Ascending aorta (tissue), 2 donors: ENCODE results near the gene KRTAP4-4. TPM values are rescaled to one million over a fixed set of nuclear protein-coding genes. Genes with fewer than 3 reads are reported as not detected.
"Not testable (repeated sequence)": the region's sequence is repeated elsewhere in the genome, so short reads cannot be mapped to it uniquely, and the experiment has no call there.

Source experiments
- DNase-seq, 2 donors: peaks; one replicate each; pipeline ENCODE4 v3.0.0-alpha.2; 2019; ENCODE audit warnings: low spot score in 2 of 2
- H3K27ac ChIP-seq, 2 donors: fragments of 200-600 bp; sonication (generic); one replicate each; pipeline ENCODE4 v1.5.1; 2016 to 2017; ENCODE audit warnings: mild to moderate bottlenecking in 1 of 2
- H3K27me3 ChIP-seq: fragments of 200-600 bp; sonication (generic); one replicate; pipeline ENCODE4 v1.5.1; 2017
- H3K36me3 ChIP-seq, 2 donors: fragments of 200-600 bp; sonication (generic); one replicate each; pipeline ENCODE4 v1.5.1; 2016
- H3K4me1 ChIP-seq, 2 donors: fragments of 200-600 bp; sonication (generic); one replicate each; pipeline ENCODE4 v1.5.1; 2016 to 2017; ENCODE audit warnings: mild to moderate bottlenecking in 1 of 2
- H3K4me3 ChIP-seq, 2 donors: fragments of 200-600 bp; sonication (generic); one replicate each; pipeline ENCODE4 v1.5.1; 2016 to 2017; ENCODE audit warnings: mild to moderate bottlenecking in 1 of 2
- H3K9me3 ChIP-seq, 2 donors: fragments of 200-600 bp; sonication (generic); one replicate each; pipeline ENCODE4 v1.5.1; 2016
- CTCF ChIP-seq, 3 experiments: fragments of 200-600 bp in 2 of 3; fragments of 450-650 bp in 1 of 3; sonication (generic) in 2 of 3; IDR thresholded peaks; one replicate each; pipeline ENCODE4 v1.5.1; 2016 to 2019; ENCODE audit warnings: antibody characterized with exemption in 3 of 3, mild to moderate bottlenecking in 1 of 3, moderate library complexity in 1 of 3
- intact Hi-C: fragments of 100-400 bp; cut with DNase I; formaldehyde crosslinking; loops from one replicate; pipeline ENCODE4 v1.15.1; 2023
- total RNA-seq: library from RNA; depleted of rRNA; stranded (reverse); fragments of >200 nt; gene quantifications from one replicate; pipeline ENCODE4 v1.1.0, GENCODE V29; 2016

Gene KRTAP4-4
- total RNA-seq, 1 donor from 2014 or later, result not detected

GRCh38 chr17:41145261-41145660 is 15.3 kb downstream of the KRTAP4-4 start:
- no peak for TF ChIP-seq CTCF (IDR thresholded peaks at IDR 0.05)
- intact Hi-C loops, result no loop called here

GRCh38 chr17:41144846-41145245 is 15.7 kb downstream of the KRTAP4-4 start:
- H3K9me3 ChIP-seq, result peaks cover 0 to 3% of the 10 kb centered on the region in 2 donors
- H3K27ac ChIP-seq, result no peak overlapping the region
- no peak overlapping the region for H3K4me3 ChIP-seq
- H3K4me1 ChIP-seq, result no peaks in the 10 kb centered on the region
- H3K27me3 ChIP-seq, result no peaks in the 10 kb centered on the region
- no peak for DNase-seq
- TF ChIP-seq CTCF (IDR thresholded peaks at IDR 0.05), result no peak
- H3K36me3 ChIP-seq, result no peaks in the 10 kb centered on the region
- intact Hi-C loops, result no loop called here

More at GRCh38 chr17:41145261-41145660, 15.3 kb downstream of the KRTAP4-4 start:
- Histone ChIP-seq H3K27me3 (no peaks in the 10 kb centered on the region), H3K4me3 (no peak overlapping the region), H3K4me1 (no peaks in the 10 kb centered on the region), H3K36me3 (no peaks in the 10 kb centered on the region), H3K9me3 (peaks cover 0 to 3% of the 10 kb centered on the region in 2 donors), H3K27ac (no peak overlapping the region)
- no peak for DNase-seq

GRCh38 chr17:41141361-41141760 is 19.2 kb downstream of the KRTAP4-4 start:
- Histone ChIP-seq H3K27me3 (no peaks in the 10 kb centered on the region), H3K27ac (no peak overlapping the region), H3K4me3 (no peak overlapping the region), H3K36me3 (no peaks in the 10 kb centered on the region), H3K9me3 (peaks cover 3% of the 10 kb centered on the region in 2 donors), H3K4me1 (no peaks in the 10 kb centered on the region)
- intact Hi-C loops, result no loop called here
- no peak for TF ChIP-seq CTCF (IDR thresholded peaks at IDR 0.05)
- no peak for DNase-seq

- Histone ChIP-seq H3K36me3 (no peaks in the 10 kb centered on the region), H3K27ac (no peak within 1 kb of the TSS), H3K9me3 (peaks cover 3% of the 10 kb centered on the region in 2 donors), H3K27me3 (no peaks in the 10 kb centered on the region), H3K4me3 (no peak within 1 kb of the TSS), H3K4me1 (no peaks in the 10 kb centered on the region)
- no peak for TF ChIP-seq CTCF (IDR thresholded peaks at IDR 0.05)
- intact Hi-C loops, result no loop called here
- no peak for DNase-seq
These were observed 20.0 kb downstream of the KRTAP4-4 start, which contains the start of gene KRTAP4-6 for GRCh38 chr17:41140360-41141131. Gene KRTAP4-6 (minus strand): TSS chr17:41140544. CDS start chr17:41140487, 57 bp downstream.

- intact Hi-C loops, DNase-seq: not testable (repeated sequence)
These were observed 20.7 kb downstream of the KRTAP4-4 start for GRCh38 chr17:41139865-41140264.

GRCh38 chr17:41133880-41134735 is 26.4 kb downstream of the KRTAP4-4 start:
- H3K9me3 ChIP-seq, result peaks cover 0 to 10% of the 10 kb centered on the region in 2 donors
- H3K36me3 ChIP-seq, result no peaks in the 10 kb centered on the region
- no peak for TF ChIP-seq CTCF (IDR thresholded peaks at IDR 0.05)
- no peaks in the 10 kb centered on the region for H3K4me1 ChIP-seq
- H3K27me3 ChIP-seq, result no peaks in the 10 kb centered on the region
- intact Hi-C loops, result no loop called here
- H3K27ac ChIP-seq, result no peak overlapping the region
- no peak overlapping the region for H3K4me3 ChIP-seq
- DNase-seq, result no peak

More at GRCh38 chr17:41139865-41140264, 20.7 kb downstream of the KRTAP4-4 start:
- H3K27me3 ChIP-seq, H3K36me3 ChIP-seq, H3K9me3 ChIP-seq, H3K27ac ChIP-seq, H3K4me3 ChIP-seq, H3K4me1 ChIP-seq: not testable (repeated sequence)
